ENCODE results near the gene EIF2S3. TPM values are rescaled to one million over a fixed set of nuclear protein-coding genes. Genes with fewer than 3 reads are reported as not detected.

The EIF2S3 gene
- total RNA-seq (2022; extraction: Qiagen RNA extraction; ENCODE audit: low read depth) = 131 to 231 TPM (median 139 TPM) in 5 replicates

DNA sequence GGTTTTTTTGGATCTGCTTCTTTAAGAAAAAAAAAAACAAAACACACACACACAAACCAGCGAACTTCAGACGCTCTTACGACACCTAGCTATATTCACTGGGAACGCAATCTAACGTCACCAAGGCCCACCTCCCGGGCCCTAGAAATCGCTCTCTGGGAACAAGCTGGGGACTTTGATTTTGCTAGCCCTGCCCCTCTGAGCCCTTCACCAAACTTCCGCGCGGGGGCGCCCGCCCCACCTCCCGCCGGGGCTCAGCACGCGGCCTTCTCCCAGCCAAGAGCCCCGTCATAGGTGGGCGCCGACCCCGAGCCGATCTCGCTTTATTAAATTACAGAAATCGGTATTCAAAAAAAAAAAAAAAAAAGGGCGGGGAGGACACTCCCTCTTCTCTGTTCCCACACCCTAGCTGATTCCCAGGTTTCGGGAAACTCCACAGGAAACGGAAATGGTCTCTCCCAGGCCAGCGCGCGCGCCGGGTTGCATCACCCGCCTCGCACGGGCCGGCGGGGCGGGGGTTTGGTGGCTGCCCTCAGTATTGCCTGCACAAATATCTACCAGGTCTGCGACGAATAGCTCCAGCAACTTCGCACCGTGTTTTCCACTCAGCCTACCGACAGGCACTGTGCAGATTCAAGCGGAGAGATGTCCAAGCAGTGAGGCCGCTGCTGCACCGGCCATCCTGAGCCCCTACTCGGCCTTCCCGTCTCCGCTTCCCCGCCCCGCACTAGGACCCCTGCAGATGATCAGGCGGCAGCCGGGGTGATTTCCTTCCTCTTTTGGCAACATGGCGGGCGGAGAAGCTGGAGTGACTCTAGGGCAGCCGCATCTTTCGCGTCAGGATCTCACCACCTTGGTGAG, at the start of gene EIF2S3:
Gene EIF2S3, plus strand, starts transcription at position 775 of the 861 bp plus-strand sequence. Its CDS starts 13 bp downstream, at position 788.

DNA sequence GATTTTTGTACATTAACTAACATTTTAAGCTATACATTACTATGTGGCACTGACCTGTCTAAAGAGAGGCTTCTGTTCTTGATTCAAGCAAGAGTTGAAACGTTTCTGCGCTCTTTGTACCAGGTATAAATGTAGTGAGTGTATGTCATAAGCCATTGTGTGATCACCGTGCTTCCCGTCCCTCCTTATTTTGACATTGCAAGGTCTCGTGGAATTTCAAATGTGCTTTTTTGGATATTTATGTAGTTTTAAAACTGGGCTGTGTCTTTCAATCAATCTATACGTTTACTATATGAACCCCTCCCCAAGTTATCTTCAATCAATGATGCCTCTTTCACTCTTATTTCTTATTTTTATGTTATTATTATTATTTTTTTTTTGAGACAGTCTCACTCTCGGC, 27.7 kb upstream of the EIF2S3 start, which contains the start of gene KLHL15:
Gene KLHL15, minus strand, starts transcription at position 101 of the 400 bp plus-strand sequence. CDS start 20,493 bp downstream, outside the sequence.

Other genes starting within 250 kb of the EIF2S3 start
- 31.9 to 34.4 TPM (median 33.5 TPM) in 5 replicates for gene APOO, start 147.0 kb upstream of the EIF2S3 start, total RNA-seq (2022; extraction: Qiagen RNA extraction; ENCODE audit: low read depth)
- 0.09 to 0.12 TPM in 2 of 5 replicates, not detected in the others for gene CXorf58, start 146.9 kb upstream of the EIF2S3 start, total RNA-seq (2022; extraction: Qiagen RNA extraction; ENCODE audit: low read depth)
- gene KLHL15, start 27.8 kb upstream of the EIF2S3 start, total RNA-seq (2022; extraction: Qiagen RNA extraction; ENCODE audit: low read depth) = 4.3 to 5.8 TPM (median 5.0 TPM) in 5 replicates
- gene ZFX, start 94.8 kb downstream of the EIF2S3 start, total RNA-seq (2022; extraction: Qiagen RNA extraction; ENCODE audit: low read depth) = 8.7 to 12.4 TPM (median 10.0 TPM) in 5 replicates